Smooth muscle cell (in vitro differentiated cells): ENCODE results near the gene BRD2. TPM values are rescaled to one million over a fixed set of nuclear protein-coding genes. Genes with fewer than 3 reads are reported as not detected.
A peak's percentile ranks its signal among the peaks of the same experiment; 100 is the strongest.

ENCODE experiments used
- DNase-seq: peaks from one replicate; lab custom pipeline; 2025; ENCODE audit not compliant: unreplicated experiment; lab: John Stamatoyannopoulos, UW
- H2AFZ ChIP-seq: fragments of 200-600 bp; sonication (generic); 2 replicates; pipeline ENCODE4 v1.6.0; 2016; ENCODE audit warnings: antibody characterized with exemption, low read depth, mild to moderate bottlenecking
- H3F3A ChIP-seq: fragments of 200-600 bp; sonication (generic); 2 replicates; pipeline ENCODE4 v1.6.0; 2017; ENCODE audit warnings: antibody characterized with exemption, low read depth
- H3K27ac ChIP-seq: fragments of 200-600 bp; sonication (generic); 2 replicates; pipeline ENCODE4 v1.5.1; 2016; ENCODE audit warnings: low read depth, mild to moderate bottlenecking
- H3K27me3 ChIP-seq: fragments of 200-600 bp; sonication (generic); 2 replicates; pipeline ENCODE4 v1.6.1; 2016; ENCODE audit warnings: low read depth, mild to moderate bottlenecking
- H3K36me3 ChIP-seq: fragments of 200-600 bp; sonication (generic); 2 replicates; pipeline ENCODE4 v1.5.1; 2016; ENCODE audit warnings: low read depth
- H3K4me1 ChIP-seq: fragments of 200-600 bp; sonication (generic); 2 replicates; pipeline ENCODE4 v1.5.1; 2016; ENCODE audit warnings: low read depth
- H3K4me2 ChIP-seq: fragments of 200-600 bp; sonication (generic); 2 replicates; pipeline ENCODE4 v1.6.0; 2016; ENCODE audit warnings: mild to moderate bottlenecking
- H3K4me3 ChIP-seq: fragments of 200-600 bp; sonication (generic); 2 replicates; pipeline ENCODE4 v1.5.1; 2016; ENCODE audit warnings: mild to moderate bottlenecking
- H3K79me2 ChIP-seq: fragments of 200-600 bp; sonication (generic); 2 replicates; pipeline ENCODE4 v1.6.0; 2016; ENCODE audit warnings: low read depth, mild to moderate bottlenecking
- H3K9ac ChIP-seq: fragments of 200-600 bp; sonication (generic); 2 replicates; pipeline ENCODE4 v1.6.0; 2016; ENCODE audit warnings: low read depth
- H3K9me3 ChIP-seq: fragments of 200-600 bp; sonication (generic); replicated peaks from 2 replicates; pipeline ENCODE4 v1.5.1; 2016; ENCODE audit warnings: low read depth
- H4K20me1 ChIP-seq: fragments of 200-600 bp; sonication (generic); 2 replicates; pipeline ENCODE4 v1.6.0; 2016; ENCODE audit warnings: low read depth
- WGBS: methylation state at CpG from one replicate; pipeline ENCODE4 v1.1.7; 2016; ENCODE audit warnings: low lambda C conversion rate; 5-methylcytosine and 5-hydroxymethylcytosine counted together
- polyA plus RNA-seq: library from polyadenylated mRNA; unstranded; fragments of >200 nt; fragmentation: Nextera tagmentation; extraction: Ambion mirVana; gene quantifications from 2 replicates; pipeline ENCODE4 v1.2.1, GENCODE V29; 2016
- total RNA-seq: library from RNA; depleted of rRNA; stranded (reverse); fragments of >200 nt; gene quantifications from 2 replicates; pipeline ENCODE4 v1.2.3, GENCODE V29; 2014
- TF ChIP-seq, protein P1 (sequence below): fragments of 200-600 bp; sonication (generic); IDR thresholded peaks from 2 replicates; pipeline ENCODE4 v1.5.1; 2017; ENCODE audit warnings: borderline replicate concordance, mild to moderate bottlenecking, antibody characterized with exemption; ENCODE audit not compliant: insufficient read depth, poor library complexity, severe bottlenecking

The BRD2 gene
- total and polyA plus RNA-seq, 2 experiments from 2014 or later, result 162 to 205 TPM

DNA sequence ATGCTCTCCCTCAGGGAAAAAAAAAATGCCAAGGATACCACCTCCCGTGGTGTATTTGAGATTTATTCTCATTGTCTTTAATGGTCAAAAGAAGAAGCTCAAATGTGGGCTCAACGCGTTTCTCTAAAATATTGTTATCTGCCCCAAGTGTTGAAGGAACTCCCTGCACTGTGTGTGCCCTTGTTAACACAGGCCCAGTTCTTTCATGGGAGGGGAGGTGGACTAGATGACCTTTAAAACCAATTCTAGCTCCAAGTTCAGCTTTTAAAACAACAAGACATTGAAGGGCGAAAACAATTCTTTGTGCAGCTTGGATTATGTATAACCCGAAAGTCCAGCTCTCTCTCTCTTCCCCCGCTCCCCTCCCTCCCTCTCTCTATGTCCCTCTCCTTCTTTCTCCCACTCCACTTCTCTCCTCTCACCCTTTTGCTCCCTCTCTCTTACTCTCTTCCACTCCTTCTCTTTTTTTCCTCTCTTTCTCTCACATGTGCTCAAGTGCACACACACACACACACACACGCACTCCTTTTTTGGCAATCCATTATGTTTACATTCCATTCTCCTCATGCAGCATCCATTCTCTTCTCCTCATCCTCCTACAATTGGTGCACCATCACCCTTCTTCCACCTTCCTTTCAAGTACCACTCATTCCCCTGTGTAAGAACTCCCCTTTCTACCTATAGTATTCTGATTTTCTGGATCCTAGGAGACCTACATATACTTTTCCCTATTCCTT is 36.1 kb upstream of the BRD2 start:
- TF ChIP-seq, protein P1, sequence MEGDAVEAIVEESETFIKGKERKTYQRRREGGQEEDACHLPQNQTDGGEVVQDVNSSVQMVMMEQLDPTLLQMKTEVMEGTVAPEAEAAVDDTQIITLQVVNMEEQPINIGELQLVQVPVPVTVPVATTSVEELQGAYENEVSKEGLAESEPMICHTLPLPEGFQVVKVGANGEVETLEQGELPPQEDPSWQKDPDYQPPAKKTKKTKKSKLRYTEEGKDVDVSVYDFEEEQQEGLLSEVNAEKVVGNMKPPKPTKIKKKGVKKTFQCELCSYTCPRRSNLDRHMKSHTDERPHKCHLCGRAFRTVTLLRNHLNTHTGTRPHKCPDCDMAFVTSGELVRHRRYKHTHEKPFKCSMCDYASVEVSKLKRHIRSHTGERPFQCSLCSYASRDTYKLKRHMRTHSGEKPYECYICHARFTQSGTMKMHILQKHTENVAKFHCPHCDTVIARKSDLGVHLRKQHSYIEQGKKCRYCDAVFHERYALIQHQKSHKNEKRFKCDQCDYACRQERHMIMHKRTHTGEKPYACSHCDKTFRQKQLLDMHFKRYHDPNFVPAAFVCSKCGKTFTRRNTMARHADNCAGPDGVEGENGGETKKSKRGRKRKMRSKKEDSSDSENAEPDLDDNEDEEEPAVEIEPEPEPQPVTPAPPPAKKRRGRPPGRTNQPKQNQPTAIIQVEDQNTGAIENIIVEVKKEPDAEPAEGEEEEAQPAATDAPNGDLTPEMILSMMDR, result no peak
- no peak for DNase-seq
- 84% methylated on average over 7 of the region's 7 CpGs for WGBS
- H3K4me1 ChIP-seq, result no peaks in the 10 kb centered on the region
- H3K27ac ChIP-seq, result no peak overlapping the region
- no peaks in the 10 kb centered on the region for H3K79me2 ChIP-seq
- peaks cover 66% of the 10 kb centered on the region for H3K27me3 ChIP-seq
- no peaks in the 10 kb centered on the region for H3K36me3 ChIP-seq
- no peak overlapping the region for H3K9ac ChIP-seq
- H3F3A ChIP-seq, result no peaks in the 10 kb centered on the region
- no peaks in the 10 kb centered on the region for H4K20me1 ChIP-seq
- no peak overlapping the region for H2AFZ ChIP-seq
- no peaks in the 10 kb centered on the region for H3K9me3 ChIP-seq
- no peak overlapping the region for H3K4me2 ChIP-seq
- no peak overlapping the region for H3K4me3 ChIP-seq

DNA sequence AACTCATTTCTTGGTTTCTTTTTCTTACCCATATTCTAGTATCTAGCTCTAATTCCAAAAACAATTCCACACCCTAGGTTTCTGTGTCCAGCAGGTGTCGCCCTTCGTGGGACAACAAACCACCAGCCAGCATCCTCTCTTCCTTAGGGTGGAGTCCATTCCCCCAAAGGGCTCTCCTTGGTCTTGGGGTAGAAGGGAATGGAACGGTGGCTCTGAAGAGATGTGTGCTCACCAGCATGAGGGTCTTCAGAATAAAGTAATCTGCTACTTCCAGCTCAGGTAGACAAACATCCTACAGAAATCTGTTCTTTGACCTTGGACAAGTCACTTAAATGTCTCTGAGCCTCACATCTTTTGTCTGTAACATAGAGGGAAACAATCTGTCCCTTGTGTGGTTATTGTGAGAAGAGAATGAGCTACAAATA is 34.7 kb upstream of the BRD2 start:
- Histone ChIP-seq H3K4me3 (no peak overlapping the region), H3K4me2 (no peak overlapping the region), H4K20me1 (no peaks in the 10 kb centered on the region), H3K27ac (no peak overlapping the region), H3K27me3 (peaks cover 75% of the 10 kb centered on the region), H3K9me3 (no peaks in the 10 kb centered on the region), H3K9ac (no peak overlapping the region), H3K79me2 (no peaks in the 10 kb centered on the region), H3F3A (no peaks in the 10 kb centered on the region), H3K36me3 (no peaks in the 10 kb centered on the region), H2AFZ (no peak overlapping the region), H3K4me1 (no peaks in the 10 kb centered on the region)
- WGBS, result 5% methylated on average over 3 of the region's 3 CpGs
- peak; percentile 18 for DNase-seq
- TF ChIP-seq, protein P1, result peak; percentile 79

DNA sequence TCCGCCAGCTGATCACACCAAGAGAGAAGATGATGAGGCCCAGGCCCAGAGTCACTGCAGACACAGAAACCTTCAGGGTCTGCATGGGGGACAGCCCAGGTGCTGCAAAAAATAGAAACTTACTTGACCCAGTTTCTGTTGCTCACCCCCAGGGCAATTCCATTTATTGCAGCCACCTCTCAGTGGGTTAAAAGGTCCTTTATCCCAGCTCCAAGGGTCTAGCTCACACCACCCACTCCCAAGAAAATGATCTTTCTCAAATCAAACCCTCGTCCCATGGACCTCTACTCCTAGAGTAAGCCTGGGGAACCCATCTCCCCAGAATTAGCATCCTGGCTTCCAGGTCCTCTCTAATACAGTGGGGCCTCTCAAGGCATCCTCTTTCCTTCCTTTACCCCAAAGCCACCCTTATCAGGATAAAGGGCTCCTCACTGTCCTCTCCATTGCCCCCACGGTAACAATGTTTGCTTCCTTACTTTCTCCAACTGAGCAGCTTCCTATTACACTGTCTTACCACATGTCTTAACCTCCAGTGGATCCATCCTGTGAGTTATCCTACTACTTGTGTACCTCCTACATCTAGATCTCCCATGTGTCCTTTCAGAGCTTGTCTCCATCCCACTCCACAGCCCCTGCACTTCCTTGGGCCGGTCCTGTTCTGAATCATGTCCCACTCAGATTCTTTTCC is 32.7 kb upstream of the BRD2 start:
- TF ChIP-seq, protein P1, result no peak
- Histone ChIP-seq H3K4me3 (no peak overlapping the region), H3K4me2 (no peak overlapping the region), H4K20me1 (no peaks in the 10 kb centered on the region), H3K36me3 (no peaks in the 10 kb centered on the region), H3K79me2 (no peaks in the 10 kb centered on the region), H3F3A (no peaks in the 10 kb centered on the region), H2AFZ (no peak overlapping the region), H3K27me3 (peaks cover 63% of the 10 kb centered on the region), H3K4me1 (no peaks in the 10 kb centered on the region), H3K9me3 (no peaks in the 10 kb centered on the region), H3K27ac (no peak overlapping the region), H3K9ac (no peak overlapping the region)
- DNase-seq, result no peak
- 76% methylated on average over 4 of the region's 4 CpGs for WGBS
